ENCODE measurements around the gene HEATR9.

GRCh38 chr17:35891269-35891668 is 22.6 kb upstream of the HEATR9 start:
- TF ChIP-seq CTCF (IDR thresholded peaks at IDR 0.05; ENCODE audit: low read length) = no peak
- no peak for TF ChIP-seq EZH2 (IDR thresholded peaks at IDR 0.05; ENCODE audit: borderline replicate concordance, low read length)
